Endothelial cell of umbilical vein (primary cell): ENCODE results near the gene PDS5B. TPM values are rescaled to one million over a fixed set of nuclear protein-coding genes. Genes with fewer than 3 reads are reported as not detected.

Experiments
- BruUV-seq: library from RNA; stranded (reverse); fragments of 400-500 nt; replicated peaks from 2 replicates; lab custom pipeline; 2021; lab: Mats Ljungman, UMichigan
- CTCF ChIA-PET: fragments of 300-600, 350-600 bp; sonication (Branson Sonifier 250); formaldehyde crosslinking; loops from one replicate; lab custom pipeline; 2021; ENCODE audit warnings: antibody characterized with exemption, inconsistent platforms; lab: Charles Lee
- POLR2A ChIA-PET: fragments of 300-600, 350-600 bp; sonication (Branson Sonifier 250); formaldehyde crosslinking; loops from one replicate; lab custom pipeline; 2021; ENCODE audit warnings: antibody characterized with exemption, inconsistent platforms; lab: Charles Lee
- DNase-seq: peaks from one replicate; pipeline ENCODE4 v3.0.0-alpha.2; 2011; ENCODE audit warnings: low read depth, low spot score
- FAIRE-seq: peaks from 2 replicates; lab custom pipeline; 2011; peaks lifted over from hg19 to GRCh38; lab: Jason Lieb, UNC
- H2AFZ ChIP-seq: 2 replicates; pipeline ENCODE4 v1.6.0; 2012; ENCODE audit warnings: low read depth, low read length, control low read depth, inconsistent platforms
- H3K27ac ChIP-seq: 2 replicates; pipeline ENCODE4 v1.5.1; 2011; ENCODE audit warnings: low read depth, mild to moderate bottlenecking, control low read depth, low read length, moderate library complexity; ENCODE audit not compliant: insufficient read depth
- H3K27me3 ChIP-seq, 2 experiments: 2 replicates each; pipeline versions ENCODE4 v1.6.0 to v1.6.1; 2011; ENCODE audit warnings: low read length in 2 of 2, mixed read lengths in 1 of 2; ENCODE audit not compliant: control insufficient read depth in 2 of 2, insufficient read depth in 2 of 2
- H3K36me3 ChIP-seq, 2 experiments: 2 replicates in 1 of 2; 3 replicates in 1 of 2; pipeline ENCODE4 v1.5.1; 2011; ENCODE audit warnings: low read length in 2 of 2, mild to moderate bottlenecking in 1 of 2, moderate library complexity in 1 of 2; ENCODE audit not compliant: control insufficient read depth in 2 of 2, insufficient read depth in 2 of 2; ENCODE audit errors: extremely low read depth in 1 of 2
- H3K4me1 ChIP-seq: 3 replicates; pipeline ENCODE4 v1.5.1; 2011; ENCODE audit warnings: mild to moderate bottlenecking, low read length; ENCODE audit not compliant: control insufficient read depth, insufficient read depth; ENCODE audit errors: extremely low read depth
- H3K4me2 ChIP-seq: 2 replicates; pipeline ENCODE4 v1.6.1; 2011; ENCODE audit warnings: low read length, control low read depth, mixed read lengths; ENCODE audit not compliant: insufficient read depth
- H3K4me3 ChIP-seq, 3 experiments: fragments of 200-600 bp in 1 of 3; sonication (generic), shearing (Covaris generic) in 1 of 3; replicated peaks in 1 of 3; 2 replicates each; pipeline ENCODE4 v1.5.1; 2011 to 2016; ENCODE audit warnings: control low read depth in 3 of 3, low read length in 3 of 3, mild to moderate bottlenecking in 2 of 3, inconsistent platforms in 1 of 3, low read depth in 1 of 3, moderate library complexity in 1 of 3; ENCODE audit not compliant: insufficient read depth in 1 of 3
- H3K79me2 ChIP-seq: 2 replicates; pipeline ENCODE4 v1.6.0; 2012; ENCODE audit warnings: low read length, inconsistent platforms; ENCODE audit not compliant: control insufficient read depth, insufficient read depth
- H3K9ac ChIP-seq: replicated peaks from 2 replicates; pipeline ENCODE3; 2011; ENCODE audit warnings: low read length, control low read depth; ENCODE audit not compliant: insufficient read depth; ENCODE audit errors: extremely low read depth
- H3K9me1 ChIP-seq: replicated peaks from 3 replicates; pipeline ENCODE4 v1.6.0; 2011; ENCODE audit warnings: mild to moderate bottlenecking, low read length; ENCODE audit not compliant: control insufficient read depth, insufficient read depth; ENCODE audit errors: extremely low read depth
- H3K9me3 ChIP-seq: replicated peaks from 2 replicates; pipeline ENCODE4 v1.5.1; 2012; ENCODE audit warnings: low read length, inconsistent platforms; ENCODE audit not compliant: control insufficient read depth, insufficient read depth
- H4K20me1 ChIP-seq: replicated peaks from 2 replicates; pipeline ENCODE3; 2011; ENCODE audit warnings: mild to moderate bottlenecking, low read length; ENCODE audit not compliant: control insufficient read depth, insufficient read depth; ENCODE audit errors: extremely low read depth
- EZH2 ChIP-seq: IDR thresholded peaks from 2 replicates; pipeline ENCODE4 v1.6.1; 2012; ENCODE audit warnings: borderline replicate concordance, low read depth, mild to moderate bottlenecking, moderate library complexity, low read length, inconsistent platforms; ENCODE audit not compliant: severe bottlenecking
- FOS ChIP-seq: IDR thresholded peaks from 2 replicates; pipeline ENCODE4 v1.6.1; 2011; ENCODE audit warnings: mild to moderate bottlenecking, low read length, moderate library complexity, borderline replicate concordance; ENCODE audit not compliant: insufficient read depth
- GATA2 ChIP-seq: IDR thresholded peaks from 2 replicates; pipeline ENCODE4 v1.7.0; 2011; ENCODE audit warnings: low read depth, mild to moderate bottlenecking, moderate library complexity, mixed read lengths, low read length; ENCODE audit not compliant: insufficient read length, insufficient read depth
- JUN ChIP-seq: IDR thresholded peaks from 2 replicates; pipeline ENCODE4 v1.6.1; 2011; ENCODE audit warnings: borderline replicate concordance, low read depth; ENCODE audit not compliant: insufficient read length, insufficient read depth
- MYC ChIP-seq: IDR thresholded peaks from one replicate; pipeline ENCODE4 v1.6.1; 2011; ENCODE audit warnings: mild to moderate bottlenecking, low read depth, low read length
- POLR2A ChIP-seq: IDR thresholded peaks from 2 replicates; pipeline ENCODE4 v1.6.1; 2012; ENCODE audit warnings: low read depth, mild to moderate bottlenecking, control low read depth, low read length
- POLR2AphosphoS5 ChIP-seq: IDR thresholded peaks from 2 replicates; pipeline ENCODE4 v1.6.1; 2012; ENCODE audit warnings: low read depth, mild to moderate bottlenecking, control low read depth, low read length, moderate library complexity; ENCODE audit not compliant: insufficient read depth
- dilution Hi-C: fragments of 300-500 bp; cut with MboI; formaldehyde crosslinking; loops from one replicate; pipeline ENCODE4 v1.15.0; 2019; ENCODE audit warnings: low sequenced_read_pairs; ENCODE audit not compliant: extremely low pct_ligation_motif_present
- intact Hi-C: fragments of 100-400 bp; cut with micrococcal nuclease; formaldehyde crosslinking; loops from one replicate; pipeline ENCODE4 v1.10.0; 2022
- polyA plus RNA-seq, 4 experiments: library from polyadenylated mRNA; depleted of rRNA in 3 of 4; stranded (reverse) in 3 of 4; unstranded in 1 of 4; fragments of >200 nt; gene quantifications; 2 replicates each; pipeline versions ENCODE4 v1.2.1 to v1.2.3, GENCODE V29; 2011 to 2012; ENCODE audit warnings: missing spikeins in 1 of 4
- total RNA-seq: library from RNA; stranded (reverse); gene quantifications from 2 replicates; pipeline ENCODE4 v1.2.3, GENCODE V29; 2021
- TF ChIP-seq, protein P1 (sequence below), 2 donors: IDR thresholded peaks; 1 replicate in 1 of 2; 2 replicates in 1 of 2; pipeline ENCODE4 v1.5.1; 2011; ENCODE audit warnings: low read length in 2 of 2, mild to moderate bottlenecking in 2 of 2, moderate library complexity in 2 of 2, control low read depth in 1 of 2, inconsistent platforms in 1 of 2, low read depth in 1 of 2; ENCODE audit not compliant: insufficient read depth in 1 of 2; ENCODE audit errors: extremely low read depth in 1 of 2
- TF ChIP-seq, protein P2 (sequence below): IDR thresholded peaks from 2 replicates; pipeline ENCODE4 v1.6.1; 2011; ENCODE audit not compliant: insufficient read depth, insufficient read length

Gene PDS5B
- total and polyA plus RNA-seq, 2 donors (not counting 3 experiments of a cell fraction or from before 2014, with no cell fraction given), result 3.9 to 40.3 TPM

DNA sequence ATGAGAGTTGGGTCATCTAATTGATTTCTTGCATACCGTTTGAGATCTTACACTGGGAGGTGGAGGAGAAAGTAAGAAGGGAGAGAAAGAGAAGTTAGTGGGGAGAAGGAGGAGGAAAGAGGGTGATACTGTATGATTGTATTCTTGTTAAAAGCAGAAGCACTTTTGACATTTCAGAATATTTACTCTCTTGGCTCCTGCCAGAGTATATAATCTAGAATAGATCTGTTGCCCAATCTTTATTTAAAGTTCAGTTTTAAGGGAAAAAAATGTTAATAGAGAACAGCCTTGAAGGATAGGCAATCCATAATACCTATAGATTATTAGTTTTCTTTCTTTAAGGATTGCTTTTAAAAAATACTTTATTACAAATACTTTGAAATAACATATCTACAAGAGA is 41.5 kb downstream of the PDS5B start:
- H3K9me1 ChIP-seq, result no peaks in the 10 kb centered on the region
- ChIA-PET CTCF (interaction anchor here (1.8 to 4.4 kb wide), 2 partner anchors 12 to 15 kb away, joined by 10 to 11 read pairs; no protein-coding TSS in a partner anchor), POLR2A (no interaction called here)
- H2AFZ ChIP-seq, result no peak overlapping the region
- no peaks in the 10 kb centered on the region for H3K36me3 ChIP-seq
- H3K4me3 ChIP-seq, result no peak overlapping the region
- DNase-seq (no peak), FAIRE-seq (no peak)
- no peak for TF ChIP-seq EZH2
- no peak for TF ChIP-seq JUN
- TF ChIP-seq, protein P1, sequence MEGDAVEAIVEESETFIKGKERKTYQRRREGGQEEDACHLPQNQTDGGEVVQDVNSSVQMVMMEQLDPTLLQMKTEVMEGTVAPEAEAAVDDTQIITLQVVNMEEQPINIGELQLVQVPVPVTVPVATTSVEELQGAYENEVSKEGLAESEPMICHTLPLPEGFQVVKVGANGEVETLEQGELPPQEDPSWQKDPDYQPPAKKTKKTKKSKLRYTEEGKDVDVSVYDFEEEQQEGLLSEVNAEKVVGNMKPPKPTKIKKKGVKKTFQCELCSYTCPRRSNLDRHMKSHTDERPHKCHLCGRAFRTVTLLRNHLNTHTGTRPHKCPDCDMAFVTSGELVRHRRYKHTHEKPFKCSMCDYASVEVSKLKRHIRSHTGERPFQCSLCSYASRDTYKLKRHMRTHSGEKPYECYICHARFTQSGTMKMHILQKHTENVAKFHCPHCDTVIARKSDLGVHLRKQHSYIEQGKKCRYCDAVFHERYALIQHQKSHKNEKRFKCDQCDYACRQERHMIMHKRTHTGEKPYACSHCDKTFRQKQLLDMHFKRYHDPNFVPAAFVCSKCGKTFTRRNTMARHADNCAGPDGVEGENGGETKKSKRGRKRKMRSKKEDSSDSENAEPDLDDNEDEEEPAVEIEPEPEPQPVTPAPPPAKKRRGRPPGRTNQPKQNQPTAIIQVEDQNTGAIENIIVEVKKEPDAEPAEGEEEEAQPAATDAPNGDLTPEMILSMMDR (IDR thresholded peaks at IDR 0.05; ENCODE audit: extremely low read depth in 1 of 2, insufficient read depth in 1 of 2, low read depth in 1 of 2, low read length in 2 of 2), result no peak
- TF ChIP-seq FOS, result no peak
- TF ChIP-seq, protein P2, sequence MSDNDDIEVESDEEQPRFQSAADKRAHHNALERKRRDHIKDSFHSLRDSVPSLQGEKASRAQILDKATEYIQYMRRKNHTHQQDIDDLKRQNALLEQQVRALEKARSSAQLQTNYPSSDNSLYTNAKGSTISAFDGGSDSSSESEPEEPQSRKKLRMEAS, result no peak
- TF ChIP-seq POLR2A, result no peak
- TF ChIP-seq MYC, result no peak
- TF ChIP-seq GATA2, result no peak
- no peak for TF ChIP-seq POLR2AphosphoS5
- no peaks in the 10 kb centered on the region for H3K4me1 ChIP-seq
- H3K79me2 ChIP-seq, result peaks cover 87% of the 10 kb centered on the region
- no TSS peak for BruUV-seq
- H3K9ac ChIP-seq, result no peak overlapping the region
- no peaks in the 10 kb centered on the region for H3K27me3 ChIP-seq
- intact Hi-C loops, result no loop called here
- H3K4me2 ChIP-seq, result no peak overlapping the region
- H4K20me1 ChIP-seq, result peaks cover 6% of the 10 kb centered on the region
- no peak overlapping the region for H3K27ac ChIP-seq
- peaks cover under 1% of the 10 kb centered on the region for H3K9me3 ChIP-seq
- dilution Hi-C loops, result no loop called here
